Measurements from ENCODE around the gene PPP1R9B. TPM values are rescaled to one million over a fixed set of nuclear protein-coding genes. Genes with fewer than 3 reads are reported as not detected.

The PPP1R9B gene
- total RNA-seq, 1 experiment from 2014 or later = 59.6 TPM

DNA sequence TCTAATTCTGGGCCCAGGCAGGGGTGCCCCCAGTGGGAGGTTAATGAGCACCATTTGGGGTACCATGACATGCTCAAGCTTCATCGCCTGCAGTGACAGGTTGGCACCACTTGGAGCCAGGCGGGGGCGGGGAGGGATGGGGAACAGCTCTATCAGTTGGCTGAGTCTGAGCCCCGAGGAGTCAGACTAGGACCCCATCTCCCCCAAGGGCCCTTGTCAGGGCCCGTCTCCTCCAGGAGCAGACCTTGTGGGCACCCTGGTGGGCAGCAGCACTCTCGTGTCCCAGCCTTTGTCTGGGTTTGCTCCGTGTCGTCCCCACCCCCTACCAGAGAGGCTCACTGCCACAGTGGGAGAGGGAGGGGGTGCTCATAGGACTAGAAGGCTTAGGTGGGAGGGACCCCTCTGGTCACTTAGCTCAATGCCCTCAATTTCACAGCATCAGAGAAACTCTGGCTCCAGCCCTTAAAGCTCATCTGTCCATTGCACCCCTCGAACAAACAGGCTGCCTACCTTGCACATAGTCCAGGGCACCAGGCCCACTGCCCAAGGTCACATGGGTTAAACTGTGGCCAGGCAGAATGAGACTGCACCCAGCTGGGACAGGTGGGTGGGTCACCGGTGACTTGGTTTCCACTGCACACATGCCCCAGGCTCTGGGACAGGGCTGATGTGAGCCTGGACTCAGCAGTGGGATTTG is 4.1 kb downstream of the PPP1R9B start:
- in situ Hi-C loops (cut with HindIII; ENCODE audit: low sequenced_read_pairs) = no loop called here
- no peak for DNase-seq (ENCODE audit: low spot score)

DNA sequence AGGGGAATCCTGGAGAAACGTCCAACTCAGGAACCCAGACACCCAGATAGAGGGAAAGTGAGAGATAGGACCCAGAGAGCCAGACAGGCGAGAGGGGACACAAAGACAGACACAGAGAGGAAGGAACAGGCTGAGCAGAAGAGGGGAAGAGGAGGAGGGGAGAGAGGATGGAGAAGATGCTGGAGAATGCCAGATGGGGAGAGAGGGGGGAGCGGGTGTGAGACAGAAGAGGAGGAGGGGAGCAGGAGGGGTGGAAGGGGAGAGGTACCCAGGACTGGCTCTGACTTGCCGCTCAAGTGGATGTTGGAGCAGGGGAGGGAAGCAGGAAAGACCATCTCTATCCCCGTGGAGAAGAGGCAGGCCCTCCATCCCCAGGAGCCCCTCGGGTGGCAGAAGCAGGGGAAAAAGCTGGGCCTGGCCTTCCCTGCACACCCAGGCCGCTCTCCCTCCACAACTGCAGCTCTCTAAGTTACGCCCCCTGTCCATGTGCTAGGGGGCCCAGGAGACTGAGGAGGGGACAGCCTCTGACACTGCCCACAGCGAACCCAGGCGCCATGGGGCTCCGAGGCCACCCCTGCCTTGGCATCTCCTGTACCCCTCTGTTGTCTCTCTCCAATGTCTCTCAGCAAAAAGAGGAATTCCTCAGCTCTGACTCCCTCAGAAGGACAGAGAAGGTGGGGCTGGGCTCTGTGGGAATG is 4.8 kb downstream of the PPP1R9B start:
- in situ Hi-C loops (cut with HindIII; ENCODE audit: low sequenced_read_pairs) = no loop called here
- no peak for DNase-seq (ENCODE audit: low spot score)

DNA sequence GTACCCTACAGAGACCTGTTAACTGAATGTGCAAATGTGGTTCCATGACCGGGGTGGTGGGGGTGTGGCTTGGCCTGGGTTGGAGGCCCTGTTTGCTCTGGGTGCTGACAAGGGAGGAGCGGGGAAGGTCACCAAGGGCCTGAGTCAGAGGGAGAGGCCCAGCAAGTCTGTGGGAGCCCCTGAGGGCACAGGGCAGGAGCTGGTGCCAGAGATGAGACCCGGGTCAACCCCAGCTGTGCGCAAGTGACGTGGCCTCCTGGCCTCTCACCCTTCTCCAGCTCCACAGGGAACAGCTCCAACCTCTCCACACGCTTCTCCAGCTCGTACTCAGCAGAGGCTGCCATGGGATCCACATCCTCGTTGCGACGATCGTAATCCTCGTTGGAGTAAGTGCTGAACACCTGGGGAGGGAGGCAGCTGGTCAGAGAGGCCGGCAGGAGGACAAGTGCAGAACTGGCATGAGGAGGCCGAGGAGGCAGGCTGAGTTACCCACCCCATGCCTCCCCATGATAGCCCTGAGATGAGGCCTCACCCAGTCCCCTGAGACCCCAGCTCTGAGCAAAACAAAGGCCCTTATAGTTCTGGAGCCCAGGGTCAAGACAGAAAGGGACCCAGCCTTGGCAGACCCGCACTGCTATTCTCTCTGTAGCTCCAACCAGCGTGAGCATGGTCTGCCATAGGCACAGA is 5.5 kb downstream of the PPP1R9B start:
- in situ Hi-C loops (cut with HindIII; ENCODE audit: low sequenced_read_pairs) = no loop called here
- DNase-seq (ENCODE audit: low spot score) = no peak

DNA sequence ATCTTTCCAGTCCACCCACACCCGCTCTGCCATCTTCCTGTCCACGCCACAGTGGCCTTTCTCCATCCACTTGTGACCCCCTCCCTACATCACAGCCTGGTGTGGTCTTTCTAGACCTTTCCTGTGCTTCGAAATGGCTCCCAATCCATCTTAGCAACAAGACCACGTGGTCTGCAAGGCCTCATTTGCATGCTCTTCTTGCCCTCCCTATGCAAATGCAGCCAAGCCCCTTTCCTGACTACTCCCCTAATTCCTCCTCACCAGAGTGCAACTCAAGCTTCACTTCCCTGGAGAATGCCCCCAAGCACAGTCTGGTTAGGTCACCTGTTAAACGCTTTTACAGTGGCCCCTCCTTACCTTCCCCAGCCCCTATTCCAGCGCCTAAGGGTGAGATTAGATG is 6.1 kb downstream of the PPP1R9B start:
- in situ Hi-C loops (cut with HindIII; ENCODE audit: low sequenced_read_pairs) = no loop called here
- DNase-seq (ENCODE audit: low spot score) = no peak

DNA sequence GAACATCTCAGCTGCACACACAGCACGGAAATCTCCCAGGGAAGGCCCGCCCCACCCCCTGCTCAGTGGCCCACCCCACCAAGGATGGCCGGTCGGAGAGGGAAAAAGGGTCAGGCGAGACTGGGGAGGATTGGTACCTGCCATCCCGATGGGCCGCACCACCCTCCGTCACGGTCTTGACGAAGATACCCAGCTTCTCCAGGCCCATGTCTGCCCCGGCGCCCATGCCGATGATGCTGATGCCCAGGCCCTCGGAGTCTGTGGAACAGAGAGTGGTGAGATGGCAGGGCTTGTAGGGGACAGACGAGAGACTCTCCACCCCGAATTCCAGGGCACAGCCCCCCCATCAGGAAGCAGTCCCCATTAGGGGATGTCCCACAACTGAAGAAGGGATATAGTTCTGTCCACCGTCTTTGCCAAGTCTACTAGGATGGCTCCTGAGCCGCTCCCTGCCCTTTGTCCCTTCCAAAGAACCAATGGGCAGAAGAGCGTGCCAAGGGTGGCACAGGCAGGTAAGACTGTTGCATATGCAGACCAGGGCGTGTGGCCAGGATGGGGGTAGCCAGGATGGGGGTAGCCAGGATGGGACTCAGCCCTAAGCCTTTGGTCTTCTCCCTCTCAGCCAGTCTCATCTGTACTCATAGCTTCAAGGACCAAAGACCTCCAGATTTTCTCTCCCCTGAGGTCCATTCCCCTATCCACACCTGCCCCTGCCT is 6.9 kb downstream of the PPP1R9B start:
- DNase-seq (ENCODE audit: low spot score) = no peak
- in situ Hi-C loops (cut with HindIII; ENCODE audit: low sequenced_read_pairs) = no loop called here

DNA sequence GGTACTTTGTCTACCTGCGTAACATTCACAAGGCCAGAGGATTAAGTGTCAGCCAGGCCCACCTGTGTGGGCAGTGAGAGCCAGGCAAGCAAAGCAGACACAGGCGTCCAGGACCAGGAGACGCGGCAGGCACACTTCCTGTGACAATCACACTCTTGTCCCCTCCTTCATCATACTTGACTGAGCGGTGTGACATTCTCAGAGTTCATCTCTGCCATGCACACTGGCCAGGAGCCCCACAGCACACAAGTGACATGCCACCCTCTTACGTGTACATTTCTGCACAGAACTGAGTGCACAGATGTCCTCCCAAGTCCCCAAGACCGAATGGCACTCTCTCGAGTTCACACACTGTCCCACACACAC is 8.7 kb downstream of the PPP1R9B start:
- no peak for DNase-seq (ENCODE audit: low spot score)
- in situ Hi-C loops (cut with HindIII; ENCODE audit: low sequenced_read_pairs) = no loop called here

DNA sequence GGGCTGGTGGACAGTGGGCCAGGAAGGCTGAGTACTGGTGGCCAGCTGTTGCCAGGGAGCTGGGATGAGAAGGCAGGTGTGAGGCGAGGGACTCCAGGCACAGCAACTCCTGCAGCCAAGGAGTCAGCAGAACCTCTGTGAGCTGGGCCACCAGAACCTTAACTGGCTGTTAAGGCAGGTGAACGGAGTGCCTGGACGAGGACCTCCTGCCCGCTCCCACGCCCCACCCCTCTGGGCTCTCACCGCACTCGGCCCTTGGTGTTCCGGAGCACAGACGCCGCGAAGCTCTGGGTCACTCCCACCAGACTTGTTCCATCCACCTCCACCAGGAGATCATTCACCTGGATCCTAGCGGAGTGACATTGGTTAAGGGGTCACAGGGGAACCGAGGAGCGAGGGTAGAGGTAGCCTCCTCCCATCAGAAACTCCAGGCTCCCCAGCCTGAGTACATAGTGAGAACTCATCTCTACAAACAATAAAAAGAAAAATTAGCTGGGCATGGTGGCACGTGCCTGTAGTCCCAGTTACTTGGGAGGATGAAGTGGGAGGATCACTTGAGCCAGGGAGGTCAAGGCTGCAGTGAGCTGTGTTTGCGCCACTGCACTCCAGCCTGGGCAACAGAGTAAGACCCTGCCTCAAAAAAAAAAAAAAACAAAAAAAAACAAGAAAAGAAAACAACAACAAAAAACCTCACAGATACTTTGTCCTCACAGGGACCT is 9.3 kb downstream of the PPP1R9B start:
- no peak for DNase-seq (ENCODE audit: low spot score)
- in situ Hi-C loops (cut with HindIII; ENCODE audit: low sequenced_read_pairs) = no loop called here

DNA sequence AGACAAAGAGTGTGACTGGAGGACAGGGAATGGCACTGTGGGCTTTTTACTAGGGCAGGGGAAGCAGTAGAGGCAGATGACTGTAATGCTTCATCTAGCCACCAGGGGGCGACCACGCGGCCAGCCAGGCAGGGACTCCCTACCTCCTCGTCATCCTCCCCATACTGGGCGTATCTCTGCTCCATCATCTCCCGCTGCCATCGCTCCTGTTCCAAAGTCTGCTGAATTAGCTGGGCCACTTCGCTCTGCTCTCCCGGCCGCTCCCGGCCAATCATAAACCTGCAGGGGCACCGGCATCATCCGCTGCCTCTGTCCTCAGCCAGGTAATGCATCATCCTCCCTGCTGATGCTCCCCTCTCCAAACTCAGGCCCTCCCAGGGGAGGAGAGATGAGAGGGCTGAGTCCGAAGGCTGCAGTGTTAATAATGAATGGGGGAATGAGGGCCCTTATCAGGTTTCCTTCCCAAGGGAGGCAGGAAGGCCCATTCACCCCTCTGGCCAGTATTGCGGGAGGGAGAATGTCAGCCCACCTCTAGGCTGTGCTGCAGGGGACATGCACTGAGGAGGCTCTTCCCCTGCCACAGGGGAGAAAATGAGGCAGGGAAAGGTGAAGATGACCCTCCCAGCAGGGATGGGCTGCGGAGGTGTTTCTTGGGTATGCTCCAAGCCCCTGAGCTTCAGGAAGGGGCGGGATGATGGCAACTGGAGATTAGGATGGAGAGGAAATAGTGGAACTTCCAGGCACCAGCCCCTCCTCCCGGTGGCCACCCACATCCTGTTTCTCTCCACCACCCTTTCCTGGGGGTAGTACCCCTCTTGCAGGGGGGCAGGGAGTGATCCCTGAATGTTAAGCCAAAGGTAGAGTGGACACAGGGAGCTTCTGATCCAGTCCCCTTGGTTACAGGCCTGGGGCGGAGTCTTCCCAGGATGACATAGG is 10.3 kb downstream of the PPP1R9B start:
- in situ Hi-C loops (cut with HindIII; ENCODE audit: low sequenced_read_pairs) = no loop called here
- peak; percentile 93 for DNase-seq (ENCODE audit: low spot score)

DNA sequence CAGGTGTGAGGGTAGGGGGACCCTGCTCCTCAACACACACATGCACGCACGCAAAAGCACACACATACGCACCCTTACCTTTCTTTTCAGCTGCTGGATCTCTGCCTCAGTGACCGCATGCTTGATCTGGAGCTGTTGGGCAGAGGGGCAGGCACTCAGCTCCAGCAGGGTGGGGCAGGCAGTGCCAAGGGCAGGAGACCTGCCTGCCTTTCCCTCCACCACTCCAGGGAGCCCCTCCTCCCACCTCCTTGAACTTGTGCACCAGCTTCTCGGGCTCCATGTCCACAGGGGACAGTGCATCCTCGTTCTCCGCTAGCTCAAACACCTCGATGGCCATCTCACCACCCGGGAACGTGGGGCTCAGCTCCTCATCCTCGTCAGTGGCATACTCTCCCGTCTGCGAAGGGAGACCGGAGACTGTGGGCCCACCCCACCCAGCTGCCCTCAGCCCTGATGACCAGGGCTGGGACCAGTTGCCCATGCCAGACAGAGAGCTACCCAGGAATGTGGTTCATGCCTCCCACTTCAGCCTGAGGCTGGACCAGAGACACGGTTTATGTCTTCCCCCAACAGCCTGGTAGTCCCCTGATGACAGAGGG is 11.2 kb downstream of the PPP1R9B start:
- no peak for DNase-seq (ENCODE audit: low spot score)
- in situ Hi-C loops (cut with HindIII; ENCODE audit: low sequenced_read_pairs) = no loop called here

DNA sequence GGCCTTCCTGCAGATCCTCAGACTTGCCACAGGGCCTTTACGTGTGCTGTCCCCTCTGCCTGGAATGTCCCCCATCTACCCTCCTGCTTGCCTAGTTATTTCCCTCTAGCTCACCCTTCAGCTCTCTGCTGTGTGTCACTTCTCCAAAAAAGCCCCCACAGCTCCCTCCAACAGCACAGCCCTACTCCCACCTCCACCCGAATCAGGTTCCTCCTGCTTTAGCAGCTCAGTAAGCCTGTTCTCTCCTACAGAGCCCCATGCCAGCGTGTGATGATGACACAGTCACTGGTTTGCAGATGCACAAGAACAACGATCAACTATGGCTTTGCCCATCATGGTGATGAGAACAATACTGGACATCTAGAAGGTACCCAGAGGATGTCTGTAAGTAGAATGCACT is 13.4 kb downstream of the PPP1R9B start:
- DNase-seq (ENCODE audit: low spot score) = no peak
- in situ Hi-C loops (cut with HindIII; ENCODE audit: low sequenced_read_pairs) = no loop called here

DNA sequence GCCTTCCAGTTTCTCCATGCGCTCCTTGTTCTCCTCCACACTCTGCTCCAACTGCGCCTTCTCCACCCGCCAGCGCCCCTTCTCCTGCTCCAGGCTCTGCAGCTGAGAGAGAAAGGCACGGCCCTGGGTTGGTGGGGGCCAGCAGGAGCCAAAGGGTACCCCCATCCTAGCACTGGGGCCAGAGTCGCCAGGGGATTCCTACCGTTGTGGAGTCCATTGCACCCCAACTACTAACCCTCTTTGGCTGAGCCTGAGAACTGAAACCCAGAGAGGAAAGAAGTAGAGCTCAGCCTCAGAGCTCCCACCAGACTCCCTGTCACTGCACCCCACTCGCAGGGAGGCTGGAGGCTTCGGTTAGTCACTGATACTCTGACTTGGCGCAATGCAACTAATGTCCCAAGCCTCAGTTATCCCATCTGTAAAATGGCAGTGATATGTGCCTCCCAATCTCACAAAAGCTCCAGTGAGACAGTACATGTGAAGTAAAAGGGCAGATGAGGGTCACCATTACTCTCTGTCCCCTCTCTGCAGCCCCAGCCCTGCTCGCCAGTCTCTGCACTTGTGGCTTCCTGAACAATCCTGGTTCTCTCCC is 14.3 kb downstream of the PPP1R9B start:
- in situ Hi-C loops (cut with HindIII; ENCODE audit: low sequenced_read_pairs) = no loop called here
- no peak for DNase-seq (ENCODE audit: low spot score)

DNA sequence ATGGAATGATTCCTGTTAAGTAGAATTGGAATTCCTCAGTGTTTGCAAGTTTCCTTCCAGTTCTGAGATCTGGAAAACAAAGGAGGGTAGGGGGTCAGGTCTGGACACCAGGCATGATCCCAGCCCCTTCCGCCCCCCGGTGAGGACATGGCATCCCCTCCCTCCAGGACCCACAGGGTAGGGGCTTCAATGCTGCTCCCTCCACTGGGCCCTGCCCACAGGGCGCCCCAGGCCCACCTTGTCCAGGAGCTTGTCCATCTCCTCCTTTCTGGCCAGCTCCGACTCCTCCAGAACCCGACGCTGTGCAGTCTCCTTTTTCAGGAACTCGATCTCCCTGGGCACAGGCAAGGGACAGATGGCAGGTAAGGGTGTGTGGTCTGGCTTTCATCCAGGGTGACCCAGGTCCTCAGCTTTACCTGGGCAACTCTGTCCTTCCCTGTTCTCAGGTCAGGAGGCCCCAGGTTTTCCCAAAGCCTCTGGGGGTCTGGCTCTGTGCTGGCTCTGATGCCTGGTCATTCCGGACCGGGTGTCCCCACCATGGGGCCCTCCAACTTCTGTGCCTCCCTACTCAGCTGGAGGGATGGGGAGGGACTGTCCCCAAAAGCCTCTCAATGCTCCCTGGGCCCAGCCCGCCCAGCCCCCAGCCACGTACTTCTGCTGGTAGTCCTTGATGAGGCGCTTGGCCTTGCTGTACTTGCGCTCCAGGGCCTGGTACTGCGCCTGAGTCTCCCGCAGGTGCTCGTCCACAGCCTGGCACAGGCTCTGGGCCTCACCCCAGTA is 15.0 kb downstream of the PPP1R9B start:
- DNase-seq (ENCODE audit: low spot score) = peak; percentile 64
- in situ Hi-C loops (cut with HindIII; ENCODE audit: low sequenced_read_pairs) = no loop called here

DNA sequence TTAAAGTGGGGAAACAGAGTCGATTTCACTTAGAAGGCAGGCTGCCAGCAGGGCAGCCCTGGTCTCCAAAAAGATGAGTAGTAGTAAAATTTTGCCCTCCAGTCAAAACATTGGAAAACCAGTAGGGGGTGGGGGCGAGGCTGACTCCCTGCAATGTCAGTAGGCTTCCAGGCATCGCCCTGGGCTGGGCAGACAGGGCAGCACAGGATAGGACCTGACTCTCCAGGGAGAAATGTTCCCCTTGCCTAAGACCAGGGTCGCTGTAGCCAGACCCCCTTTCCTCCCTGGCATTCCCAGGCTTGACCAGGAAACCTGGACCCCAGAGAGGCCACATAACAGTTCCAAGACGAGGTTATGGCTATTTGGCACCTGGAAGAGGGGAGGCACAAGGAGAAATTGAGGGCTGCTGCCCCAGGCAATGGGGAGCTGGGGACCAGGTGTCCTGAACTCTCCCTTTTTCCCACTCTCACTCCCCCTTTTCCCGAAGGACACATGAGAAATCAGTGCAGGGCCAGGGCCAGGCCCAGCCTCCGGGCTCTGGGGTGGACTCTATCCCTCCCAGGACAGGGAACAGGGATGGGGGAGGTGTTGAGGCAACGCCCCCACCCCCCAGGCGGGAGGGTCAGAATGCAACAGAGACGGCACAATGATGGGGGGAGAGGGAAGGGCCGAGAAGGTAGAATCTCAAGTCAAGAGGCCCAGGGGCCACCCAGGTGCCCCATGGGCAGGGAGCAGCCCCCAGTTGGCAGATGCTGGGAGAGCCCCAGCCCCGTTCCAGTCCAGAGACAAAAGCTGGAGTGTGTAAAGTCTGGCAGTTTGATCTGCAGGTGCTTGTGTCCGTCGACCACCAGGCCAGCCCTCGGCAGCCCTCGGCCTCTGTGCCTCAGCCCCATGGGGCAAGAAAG is 16.0 kb downstream of the PPP1R9B start:
- in situ Hi-C loops (cut with HindIII; ENCODE audit: low sequenced_read_pairs) = no loop called here
- no peak for DNase-seq (ENCODE audit: low spot score)

DNA sequence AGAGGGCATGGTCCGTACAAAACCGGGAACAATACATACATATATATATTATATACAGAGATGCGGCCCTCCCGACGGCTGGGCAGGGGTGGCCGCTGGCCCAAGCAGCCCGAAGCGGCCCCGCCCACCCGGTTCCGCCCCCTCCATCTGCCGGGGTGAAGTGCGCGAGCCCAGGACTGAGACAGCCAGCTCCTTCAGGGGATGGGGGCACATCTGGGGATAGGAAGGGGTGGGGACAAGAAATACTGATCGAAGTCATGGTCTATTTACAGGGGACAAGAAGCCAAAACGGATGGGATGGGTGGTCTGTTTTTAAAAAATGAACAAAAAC is 16.7 kb downstream of the PPP1R9B start:
- no peak for DNase-seq (ENCODE audit: low spot score)
- in situ Hi-C loops (cut with HindIII; ENCODE audit: low sequenced_read_pairs) = no loop called here

DNA sequence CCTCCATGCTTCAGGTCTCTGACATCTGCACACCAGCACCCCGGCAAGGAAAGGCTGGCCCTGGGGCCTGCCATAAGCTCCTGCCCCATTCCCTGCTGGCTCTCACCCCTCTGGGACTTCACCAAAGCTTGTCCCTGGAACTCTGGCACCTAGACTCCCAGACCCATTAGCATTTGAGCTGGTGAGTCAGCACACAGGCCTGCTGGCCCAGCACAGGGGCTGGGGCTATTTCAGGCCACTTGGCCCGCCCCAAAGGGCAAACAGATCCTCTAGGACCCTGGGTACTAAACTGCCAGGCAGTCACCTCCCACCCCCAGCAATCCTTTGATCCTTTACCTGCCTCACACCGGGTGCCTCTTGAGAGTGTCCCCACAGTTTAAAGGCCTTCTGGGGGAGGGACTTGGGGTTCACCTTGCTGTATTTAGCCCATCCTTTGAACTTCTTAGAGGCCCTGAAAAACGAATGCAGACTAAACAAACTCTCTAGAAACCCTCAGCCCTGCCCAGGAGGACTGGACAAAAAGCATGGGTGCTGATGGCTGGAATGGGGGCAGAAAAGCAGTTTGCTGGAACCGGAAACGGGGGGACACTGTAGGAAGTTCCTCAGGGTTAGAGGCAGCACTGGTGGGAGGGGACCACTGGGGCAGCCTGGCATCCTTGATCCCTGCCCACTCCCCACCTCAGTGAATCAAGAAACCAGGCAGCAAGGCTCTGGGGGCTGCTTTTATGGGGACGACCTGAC is 17.3 kb downstream of the PPP1R9B start:
- in situ Hi-C loops (cut with HindIII; ENCODE audit: low sequenced_read_pairs) = no loop called here

More for the DNA sequence above, 17.3 kb downstream of the PPP1R9B start:
- DNase-seq (ENCODE audit: low spot score) = no peak
